ENCODE measurements around the gene TMX2. TPM values are rescaled to one million over a fixed set of nuclear protein-coding genes. Genes with fewer than 3 reads are reported as not detected.

Gene TMX2
- total RNA-seq, 1 donor from 2014 or later, result 96.8 TPM

- Mint-ChIP-seq H3K36me3 (ENCODE audit: low read depth) (no peaks in the 10 kb centered on the region), H3K27me3 (ENCODE audit: insufficient read depth) (no peaks in the 10 kb centered on the region), H3K9me3 (no peaks in the 10 kb centered on the region), H3K27ac (no peak overlapping the region), H3K4me3 (no peak overlapping the region), H3K4me1 (ENCODE audit: low read depth) (peaks cover 28% of the 10 kb centered on the region)
- DNase-seq (ENCODE audit: low spot score), result no peak
- intact Hi-C loops (cut with micrococcal nuclease), result no loop called here
Measured at GRCh38 chr11:57778318-57779037, 66.1 kb downstream of the TMX2 start.

GRCh38 chr11:57779276-57779675 lies 66.9 kb downstream of the TMX2 start:
- Mint-ChIP-seq H3K4me1 (ENCODE audit: low read depth) (peaks cover 28% of the 10 kb centered on the region), H3K4me3 (no peak overlapping the region), H3K36me3 (ENCODE audit: low read depth) (no peaks in the 10 kb centered on the region), H3K9me3 (no peaks in the 10 kb centered on the region), H3K27me3 (ENCODE audit: insufficient read depth) (no peaks in the 10 kb centered on the region), H3K27ac (no peak overlapping the region)
- intact Hi-C loops (cut with micrococcal nuclease), result no loop called here
- DNase-seq (ENCODE audit: low spot score), result no peak

- no peak for DNase-seq (ENCODE audit: low spot score)
- no peak overlapping the region for H3K4me3 Mint-ChIP-seq
- H3K27ac Mint-ChIP-seq, result no peak overlapping the region
- intact Hi-C loops (cut with micrococcal nuclease), result no loop called here
- H3K4me1 Mint-ChIP-seq (ENCODE audit: low read depth), result peaks cover 22% of the 10 kb centered on the region
- H3K9me3 Mint-ChIP-seq, result no peaks in the 10 kb centered on the region
- no peaks in the 10 kb centered on the region for H3K27me3 Mint-ChIP-seq (ENCODE audit: insufficient read depth)
- no peaks in the 10 kb centered on the region for H3K36me3 Mint-ChIP-seq (ENCODE audit: low read depth)
Measured at GRCh38 chr11:57781529-57781943, 69.1 kb downstream of the TMX2 start.

- no peak for DNase-seq (ENCODE audit: low spot score)
- Mint-ChIP-seq H3K4me1 (ENCODE audit: low read depth) (peaks cover 25% of the 10 kb centered on the region), H3K9me3 (no peaks in the 10 kb centered on the region), H3K27ac (no peak overlapping the region), H3K36me3 (ENCODE audit: low read depth) (no peaks in the 10 kb centered on the region), H3K4me3 (no peak overlapping the region), H3K27me3 (ENCODE audit: insufficient read depth) (no peaks in the 10 kb centered on the region)
- intact Hi-C loops (cut with micrococcal nuclease), result no loop called here
Measured at GRCh38 chr11:57785072-57785471, 72.7 kb downstream of the TMX2 start.

- Mint-ChIP-seq H3K27me3 (ENCODE audit: insufficient read depth) (no peaks in the 10 kb centered on the region), H3K4me3 (no peak overlapping the region), H3K36me3 (ENCODE audit: low read depth) (no peaks in the 10 kb centered on the region), H3K27ac (no peak overlapping the region), H3K4me1 (ENCODE audit: low read depth) (peaks cover 30% of the 10 kb centered on the region), H3K9me3 (no peaks in the 10 kb centered on the region)
- DNase-seq (ENCODE audit: low spot score), result no peak
- intact Hi-C loops (cut with micrococcal nuclease), result no loop called here
Measured at GRCh38 chr11:57786436-57786835, 74.0 kb downstream of the TMX2 start.

- intact Hi-C loops (cut with micrococcal nuclease), result no loop called here
- Mint-ChIP-seq H3K27me3 (ENCODE audit: insufficient read depth) (no peaks in the 10 kb centered on the region), H3K36me3 (ENCODE audit: low read depth) (peaks cover 2% of the 10 kb centered on the region), H3K9me3 (no peaks in the 10 kb centered on the region), H3K4me1 (ENCODE audit: low read depth) (peaks cover 33% of the 10 kb centered on the region), H3K27ac (no peak overlapping the region), H3K4me3 (no peak overlapping the region)
- DNase-seq (ENCODE audit: low spot score), result no peak
Measured at GRCh38 chr11:57787006-57787604, 74.7 kb downstream of the TMX2 start.

- Mint-ChIP-seq H3K36me3 (ENCODE audit: low read depth) (peaks cover 4% of the 10 kb centered on the region), H3K9me3 (no peaks in the 10 kb centered on the region), H3K4me3 (no peak overlapping the region), H3K27me3 (ENCODE audit: insufficient read depth) (peaks cover 1% of the 10 kb centered on the region), H3K4me1 (ENCODE audit: low read depth) (peaks cover 43% of the 10 kb centered on the region), H3K27ac (no peak overlapping the region)
- intact Hi-C loops (cut with micrococcal nuclease), result no loop called here
- no peak for DNase-seq (ENCODE audit: low spot score)
Measured at GRCh38 chr11:57787920-57788702, 75.7 kb downstream of the TMX2 start.

GRCh38 chr11:57788703-57789088 lies 76.3 kb downstream of the TMX2 start:
- intact Hi-C loops (cut with micrococcal nuclease), result no loop called here
- H3K9me3 Mint-ChIP-seq, result no peaks in the 10 kb centered on the region

More at GRCh38 chr11:57788703-57789088, 76.3 kb downstream of the TMX2 start:
- Mint-ChIP-seq H3K27me3 (ENCODE audit: insufficient read depth) (peaks cover 1% of the 10 kb centered on the region), H3K4me1 (ENCODE audit: low read depth) (peaks cover 48% of the 10 kb centered on the region), H3K4me3 (no peak overlapping the region), H3K27ac (no peak overlapping the region), H3K36me3 (ENCODE audit: low read depth) (peaks cover 4% of the 10 kb centered on the region)
- no peak for DNase-seq (ENCODE audit: low spot score)

Other genes starting within 250 kb of the TMX2 start
- 29.1 and 30.3 TPM in 2 replicates for gene SLC43A1, start 196.9 kb upstream of the TMX2 start, total RNA-seq
- gene TIMM10, start 181.8 kb upstream of the TMX2 start, total RNA-seq, result 98.2 and 99.6 TPM in 2 replicates
- not detected in 2 replicates for gene SMTNL1, start 175.0 kb upstream of the TMX2 start, total RNA-seq
- gene UBE2L6, start 144.9 kb upstream of the TMX2 start, total RNA-seq, result 155 and 163 TPM in 2 replicates
- gene SERPING1, start 114.9 kb upstream of the TMX2 start, total RNA-seq, result not detected in 2 replicates
- 0.26 and 0.39 TPM in 2 replicates for gene YPEL4, start 62.7 kb upstream of the TMX2 start, total RNA-seq
- gene CLP1, start 54.8 kb upstream of the TMX2 start, total RNA-seq, result 17.8 and 19.1 TPM in 2 replicates
- gene ZDHHC5, start 44.5 kb upstream of the TMX2 start, total RNA-seq, result 78.4 and 79.1 TPM in 2 replicates
- gene MED19, start 378 bp upstream of the TMX2 start, total RNA-seq, result 14.9 TPM in 2 replicates
- 211 and 232 TPM in 2 replicates for gene SELENOH, start 28.9 kb downstream of the TMX2 start, total RNA-seq
- 0.07 TPM in 1 of 2 replicates, not detected in the other for gene BTBD18, start 39.2 kb downstream of the TMX2 start, total RNA-seq
- gene CTNND1, start 49.2 kb downstream of the TMX2 start, total RNA-seq, result 6.4 and 9.9 TPM in 2 replicates

Measured in activated T-helper 1 cell treated with anti-CD3 and anti-CD28 coated beads, Interleukin-12 subunit alpha, Interleukin-12 subunit beta, Interleukin-2, Interleukin-4 antibody, amounts not matched to agents 30 ng/mL and 10 ng/mL and 1 ng/mL, durations not matched to agents 14 hours and 24 hours and 36 hours (primary cell).